Central memory CD4-positive, alpha-beta T cell (primary cell): Measurements from ENCODE around the gene PCK1.

ENCODE experiments used
- DNase-seq: peaks from one replicate; pipeline ENCODE4 v3.0.0; 2022

Gene PCK1

GRCh38 chr20:57561356-57562279 lies 708 bp downstream of the PCK1 start:
- no peak for DNase-seq

DNA sequence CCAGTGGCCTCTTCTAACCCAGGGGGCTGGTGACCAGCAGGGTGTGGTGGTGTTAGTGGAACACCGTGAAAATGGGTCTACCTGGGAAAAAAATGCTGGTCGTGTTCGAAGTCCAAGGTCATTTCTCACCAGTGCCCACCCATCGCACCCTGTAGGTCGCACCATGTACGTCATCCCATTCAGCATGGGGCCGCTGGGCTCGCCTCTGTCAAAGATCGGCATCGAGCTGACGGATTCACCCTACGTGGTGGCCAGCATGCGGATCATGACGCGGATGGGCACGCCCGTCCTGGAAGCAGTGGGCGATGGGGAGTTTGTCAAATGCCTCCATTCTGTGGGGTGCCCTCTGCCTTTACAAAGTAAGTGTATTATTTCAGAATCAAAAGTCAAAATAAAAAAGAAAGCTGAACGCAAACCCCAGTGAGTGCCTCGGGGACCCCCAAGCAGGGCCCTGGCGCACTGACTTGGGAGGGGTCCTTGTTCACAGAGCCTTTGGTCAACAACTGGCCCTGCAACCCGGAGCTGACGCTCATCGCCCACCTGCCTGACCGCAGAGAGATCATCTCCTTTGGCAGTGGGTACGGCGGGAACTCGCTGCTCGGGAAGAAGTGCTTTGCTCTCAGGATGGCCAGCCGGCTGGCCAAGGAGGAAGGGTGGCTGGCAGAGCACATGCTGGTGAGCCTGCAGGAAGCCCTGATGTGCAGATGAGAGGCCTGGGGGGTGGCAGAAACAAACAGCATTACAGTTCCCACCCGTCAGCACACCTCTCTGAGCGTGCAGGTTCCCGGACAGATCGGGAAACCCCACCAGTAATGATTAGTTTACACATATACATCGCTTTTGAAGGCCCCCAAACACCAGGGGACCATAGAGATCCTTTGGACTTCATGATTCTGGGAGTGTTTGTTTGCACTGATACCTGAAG lies 1.9 kb downstream of the PCK1 start:
- DNase-seq, result no peak

DNA sequence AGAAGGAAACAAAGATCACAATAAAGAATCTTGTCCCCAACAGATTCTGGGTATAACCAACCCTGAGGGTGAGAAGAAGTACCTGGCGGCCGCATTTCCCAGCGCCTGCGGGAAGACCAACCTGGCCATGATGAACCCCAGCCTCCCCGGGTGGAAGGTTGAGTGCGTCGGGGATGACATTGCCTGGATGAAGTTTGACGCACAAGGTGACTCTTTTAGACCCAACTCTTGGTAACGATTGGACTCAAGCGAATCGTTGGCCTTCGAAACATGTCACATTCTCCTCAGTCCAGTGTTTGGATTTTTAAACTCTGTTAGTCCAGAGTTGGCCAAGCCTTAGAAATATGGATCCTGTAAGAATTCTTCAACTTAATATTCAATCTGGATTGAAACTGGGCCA lies 2.6 kb downstream of the PCK1 start:
- no peak for DNase-seq

GRCh38 chr20:57564180-57564802 lies 3.4 kb downstream of the PCK1 start:
- no peak for DNase-seq

DNA sequence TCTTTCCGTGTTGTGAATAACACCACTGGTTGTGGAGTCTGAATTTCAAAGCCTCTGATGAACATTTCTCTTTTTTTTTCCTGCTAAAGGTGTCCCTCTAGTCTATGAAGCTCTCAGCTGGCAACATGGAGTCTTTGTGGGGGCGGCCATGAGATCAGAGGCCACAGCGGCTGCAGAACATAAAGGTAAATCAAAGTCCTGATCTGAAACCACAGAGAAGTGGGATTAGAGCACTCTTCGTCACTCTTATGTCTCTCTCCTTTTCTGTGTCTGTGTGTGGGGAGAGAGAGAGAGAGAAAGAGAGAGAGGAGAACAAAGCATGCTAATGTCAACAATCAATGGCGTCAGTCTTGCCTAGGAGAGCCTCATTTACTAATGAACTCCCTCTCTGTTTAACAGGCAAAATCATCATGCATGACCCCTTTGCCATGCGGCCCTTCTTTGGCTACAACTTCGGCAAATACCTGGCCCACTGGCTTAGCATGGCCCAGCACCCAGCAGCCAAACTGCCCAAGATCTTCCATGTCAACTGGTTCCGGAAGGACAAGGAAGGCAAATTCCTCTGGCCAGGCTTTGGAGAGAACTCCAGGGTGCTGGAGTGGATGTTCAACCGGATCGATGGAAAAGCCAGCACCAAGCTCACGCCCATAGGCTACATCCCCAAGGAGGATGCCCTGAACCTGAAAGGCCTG lies 4.2 kb downstream of the PCK1 start:
- DNase-seq, result no peak

DNA sequence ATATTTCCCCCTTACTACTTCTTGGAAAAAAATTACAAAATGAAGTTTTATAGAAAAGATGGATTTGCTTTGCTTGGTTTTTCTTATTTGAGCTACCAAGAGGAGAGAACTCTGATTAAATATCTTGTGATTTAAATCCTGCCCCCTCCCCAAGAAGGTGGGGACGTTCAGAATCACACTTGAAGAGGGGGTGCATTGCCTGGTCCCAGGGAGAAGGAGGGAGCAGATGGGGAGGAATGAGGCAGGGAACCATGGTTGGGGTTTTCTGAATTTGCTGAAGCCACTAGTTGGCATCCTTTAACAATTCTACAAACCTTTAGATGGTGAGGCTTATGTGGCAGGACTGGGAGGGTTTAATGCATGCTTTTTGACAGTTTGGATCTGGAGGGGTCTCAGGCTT lies 5.5 kb downstream of the PCK1 start:
- no peak for DNase-seq

- DNase-seq, result no peak
Measured at GRCh38 chr20:57566803-57567459, 6.0 kb downstream of the PCK1 start.

DNA sequence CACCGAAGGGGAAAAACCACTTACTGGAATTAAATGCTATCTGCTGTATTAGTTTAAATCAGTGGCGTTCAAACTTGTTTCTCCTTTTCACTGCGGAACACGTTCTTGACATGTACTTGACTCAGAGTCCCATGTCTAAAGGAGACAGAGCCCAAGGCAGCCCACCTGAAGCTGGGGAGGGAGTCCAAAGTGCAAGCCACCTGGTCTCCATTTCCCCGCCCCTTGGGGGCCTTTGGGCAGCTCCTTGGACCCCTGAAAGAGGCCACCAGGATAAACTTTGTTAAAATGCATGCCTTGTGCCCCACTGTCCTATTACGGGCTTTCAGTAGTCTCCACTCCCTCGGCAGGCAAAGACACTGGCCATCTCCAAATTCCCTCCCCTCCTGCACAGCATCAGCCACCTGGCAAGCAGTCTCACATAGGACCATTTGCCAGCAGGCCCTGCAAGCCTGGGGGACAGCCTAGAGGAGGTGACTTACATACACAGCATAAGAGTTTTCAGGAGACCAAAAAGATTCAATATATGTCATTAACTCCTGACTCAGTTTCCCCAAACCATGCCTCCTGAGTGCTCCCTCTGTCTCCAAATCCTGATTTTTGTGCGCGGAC lies 6.7 kb downstream of the PCK1 start:
- no peak for DNase-seq

- no peak for DNase-seq
Measured at GRCh38 chr20:57568088-57568896, 7.4 kb downstream of the PCK1 start.

DNA sequence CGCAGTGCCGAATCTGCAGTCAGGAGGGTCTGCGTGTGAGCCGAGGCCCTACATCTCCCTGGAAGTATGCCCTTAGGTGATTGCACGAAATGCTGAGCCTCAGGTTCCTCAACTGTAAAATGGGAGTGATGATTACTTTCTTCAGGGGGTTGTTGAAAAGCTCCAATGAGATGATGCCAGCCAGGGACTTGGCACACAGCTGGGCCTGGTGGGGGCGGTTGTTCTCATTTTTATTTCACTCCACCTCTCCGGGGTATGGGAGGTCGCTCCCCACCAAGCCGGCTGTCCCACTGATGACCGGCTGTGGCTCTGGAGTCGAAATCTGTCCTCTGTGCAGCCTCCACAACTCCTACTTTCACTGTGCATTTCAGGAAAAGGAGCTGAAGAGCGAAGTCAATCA lies 8.1 kb downstream of the PCK1 start:
- DNase-seq, result no peak

- no peak for DNase-seq
Measured at GRCh38 chr20:57570145-57570850, 9.4 kb downstream of the PCK1 start.

DNA sequence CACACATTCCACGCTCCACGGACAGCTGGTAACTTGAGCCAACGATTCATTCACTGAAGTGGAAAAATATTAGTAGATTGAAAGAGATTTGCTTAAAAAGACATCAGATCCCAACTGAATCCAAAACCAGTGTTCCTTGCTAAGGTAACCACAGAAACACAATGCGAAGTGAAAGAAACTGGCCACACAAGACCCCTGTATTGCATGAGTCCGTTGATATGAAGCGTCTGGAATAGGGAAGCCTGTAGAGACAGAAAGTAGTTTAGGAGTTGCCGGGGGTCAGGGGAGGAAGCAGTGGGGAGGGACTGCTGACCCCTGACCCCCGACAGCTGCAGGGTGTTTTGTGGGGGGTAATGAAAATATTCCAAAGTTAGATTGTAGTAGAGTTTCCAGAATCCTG lies 10.0 kb downstream of the PCK1 start:
- no peak for DNase-seq

GRCh38 chr20:57571782-57572416 lies 11.0 kb downstream of the PCK1 start:
- DNase-seq, result no peak

- no peak for DNase-seq
Measured at GRCh38 chr20:57573242-57573641, 12.3 kb downstream of the PCK1 start.

DNA sequence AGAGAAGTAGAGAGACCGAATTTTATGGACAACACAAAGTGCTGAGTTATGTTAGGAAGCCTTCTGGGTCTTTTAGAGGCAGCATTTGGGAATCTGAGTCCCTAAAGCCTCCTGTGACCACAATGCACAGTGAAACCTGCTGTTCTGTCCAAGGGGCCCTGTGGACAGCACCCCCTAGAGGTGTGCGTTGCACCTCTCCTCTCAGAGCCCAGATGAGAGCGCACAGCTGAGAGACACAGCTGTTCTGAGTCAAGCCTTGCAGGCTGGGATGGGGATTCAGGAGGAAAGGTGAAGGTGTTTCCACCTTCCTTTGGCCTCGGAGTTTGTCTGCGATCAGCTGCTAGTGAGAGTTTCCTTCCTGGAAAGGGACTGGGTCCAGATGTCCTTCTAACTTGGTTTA lies 13.0 kb downstream of the PCK1 start:
- no peak for DNase-seq

- DNase-seq, result no peak
Measured at GRCh38 chr20:57574954-57575353, 14.0 kb downstream of the PCK1 start.

GRCh38 chr20:57576002-57576401 lies 15.1 kb downstream of the PCK1 start:
- DNase-seq, result no peak

- no peak for DNase-seq
Measured at GRCh38 chr20:57576617-57577550, 16.0 kb downstream of the PCK1 start.
